GM20000 (cell line): ENCODE data around the gene REV1.
"Not testable (repeated sequence)": the region's sequence is repeated elsewhere in the genome, so short reads cannot be mapped to it uniquely, and the experiment has no call there.

ENCODE experiments used
- DNase-seq: peaks from one replicate; pipeline ENCODE4 v3.0.0; 2012; ENCODE audit warnings: low spot score
- TF ChIP-seq, protein P1 (sequence below): IDR thresholded peaks from 2 replicates; pipeline ENCODE4 v1.5.1; 2012; ENCODE audit warnings: mild to moderate bottlenecking, control low read depth; ENCODE audit errors: extremely low read depth, missing control alignments

Gene REV1

DNA sequence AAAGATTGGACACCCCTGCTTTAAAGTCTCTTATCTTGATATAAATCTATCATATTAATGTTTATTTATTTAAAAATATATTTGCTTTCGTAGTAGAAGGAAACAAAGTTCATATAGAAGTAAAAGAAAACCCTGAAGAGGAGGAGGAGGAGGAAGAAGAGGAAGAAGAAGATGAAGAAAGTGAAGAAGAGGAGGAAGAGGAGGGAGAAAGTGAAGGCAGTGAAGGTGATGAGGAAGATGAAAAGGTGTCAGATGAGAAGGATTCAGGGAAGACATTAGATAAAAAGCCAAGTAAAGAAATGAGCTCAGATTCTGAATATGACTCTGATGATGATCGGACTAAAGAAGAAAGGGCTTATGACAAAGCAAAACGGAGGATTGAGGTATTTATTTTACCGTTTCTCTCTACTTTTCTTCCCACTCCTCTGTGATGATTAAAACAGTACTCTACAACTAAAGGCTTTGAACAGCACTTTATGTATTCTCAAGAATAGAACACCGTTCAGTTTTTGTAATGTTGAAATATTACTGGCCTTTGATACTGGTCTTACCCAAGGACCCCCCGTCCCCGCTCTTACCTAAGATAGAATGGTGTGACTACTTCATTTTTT lies 113.5 kb downstream of the REV1 start:
- DNase-seq: no peak
- TF ChIP-seq, protein P1, sequence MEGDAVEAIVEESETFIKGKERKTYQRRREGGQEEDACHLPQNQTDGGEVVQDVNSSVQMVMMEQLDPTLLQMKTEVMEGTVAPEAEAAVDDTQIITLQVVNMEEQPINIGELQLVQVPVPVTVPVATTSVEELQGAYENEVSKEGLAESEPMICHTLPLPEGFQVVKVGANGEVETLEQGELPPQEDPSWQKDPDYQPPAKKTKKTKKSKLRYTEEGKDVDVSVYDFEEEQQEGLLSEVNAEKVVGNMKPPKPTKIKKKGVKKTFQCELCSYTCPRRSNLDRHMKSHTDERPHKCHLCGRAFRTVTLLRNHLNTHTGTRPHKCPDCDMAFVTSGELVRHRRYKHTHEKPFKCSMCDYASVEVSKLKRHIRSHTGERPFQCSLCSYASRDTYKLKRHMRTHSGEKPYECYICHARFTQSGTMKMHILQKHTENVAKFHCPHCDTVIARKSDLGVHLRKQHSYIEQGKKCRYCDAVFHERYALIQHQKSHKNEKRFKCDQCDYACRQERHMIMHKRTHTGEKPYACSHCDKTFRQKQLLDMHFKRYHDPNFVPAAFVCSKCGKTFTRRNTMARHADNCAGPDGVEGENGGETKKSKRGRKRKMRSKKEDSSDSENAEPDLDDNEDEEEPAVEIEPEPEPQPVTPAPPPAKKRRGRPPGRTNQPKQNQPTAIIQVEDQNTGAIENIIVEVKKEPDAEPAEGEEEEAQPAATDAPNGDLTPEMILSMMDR: no peak

DNA sequence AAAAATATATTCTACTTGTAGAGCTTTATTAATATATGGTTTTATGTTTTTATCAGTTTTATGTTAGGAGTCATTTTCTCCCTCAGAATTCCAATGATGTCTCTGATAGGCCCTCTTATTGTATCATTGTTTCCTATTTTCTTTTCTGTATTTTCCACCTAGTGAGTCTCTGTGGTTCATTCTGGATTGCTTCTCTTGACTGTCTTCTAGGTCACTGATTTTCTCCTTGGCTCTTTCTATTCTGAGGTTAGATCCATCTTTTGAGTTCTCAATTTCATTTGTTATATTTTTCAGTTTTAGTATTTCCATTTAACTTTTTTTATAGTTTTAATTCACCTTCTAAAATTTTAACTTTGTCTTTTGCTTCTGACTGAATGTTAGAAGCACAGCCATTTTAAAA lies 115.1 kb downstream of the REV1 start:
- DNase-seq: no peak
- TF ChIP-seq, protein P1: no peak

GRCh38 chr2:99373144-99373543 lies 116.7 kb downstream of the REV1 start:
- no peak for DNase-seq
- TF ChIP-seq, protein P1: no peak

DNA sequence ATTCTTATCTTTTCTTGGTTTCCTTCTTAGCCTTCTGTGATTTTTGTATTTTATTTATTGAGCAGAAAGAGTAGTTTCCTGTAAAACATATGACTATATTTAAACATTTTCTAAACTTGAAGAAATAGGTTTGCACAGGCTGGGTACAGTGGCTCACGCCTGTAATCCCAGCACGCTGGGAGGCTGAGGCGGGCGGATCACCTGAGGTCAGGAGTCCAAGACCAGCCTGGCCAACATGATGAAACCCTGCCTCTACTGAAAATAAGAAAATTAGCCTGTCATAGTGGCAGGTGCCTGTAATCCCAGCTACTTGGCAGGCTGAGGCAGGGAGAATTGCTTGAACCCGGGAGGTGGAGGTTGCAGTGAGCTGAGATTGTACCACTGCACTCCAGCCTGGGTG lies 121.0 kb downstream of the REV1 start:
- DNase-seq: not testable (repeated sequence)

GRCh38 chr2:99365661-99366060 lies 124.2 kb downstream of the REV1 start:
- DNase-seq: no peak

DNA sequence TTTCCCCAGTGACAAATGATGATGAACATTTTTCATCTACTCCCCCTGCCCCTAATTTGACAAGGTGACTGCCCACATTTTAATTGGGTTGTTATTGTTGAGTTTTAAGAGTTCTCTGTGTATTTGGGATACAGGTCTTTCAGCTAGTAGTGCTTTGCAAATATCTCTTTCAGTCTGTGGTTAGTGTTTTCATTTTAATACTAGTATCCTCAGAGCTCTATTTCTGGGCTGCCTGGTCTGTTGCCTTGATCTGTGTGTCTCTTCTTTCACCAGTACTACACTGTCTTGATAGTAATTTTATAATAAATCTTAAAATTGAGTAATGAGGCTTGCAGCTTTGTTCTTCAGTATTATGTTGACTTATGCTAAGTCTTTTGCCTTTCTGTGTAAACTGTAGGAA lies 133.0 kb downstream of the REV1 start:
- no peak for DNase-seq
- TF ChIP-seq, protein P1: no peak

More at GRCh38 chr2:99365661-99366060, 124.2 kb downstream of the REV1 start:
- TF ChIP-seq, protein P1: no peak

DNA sequence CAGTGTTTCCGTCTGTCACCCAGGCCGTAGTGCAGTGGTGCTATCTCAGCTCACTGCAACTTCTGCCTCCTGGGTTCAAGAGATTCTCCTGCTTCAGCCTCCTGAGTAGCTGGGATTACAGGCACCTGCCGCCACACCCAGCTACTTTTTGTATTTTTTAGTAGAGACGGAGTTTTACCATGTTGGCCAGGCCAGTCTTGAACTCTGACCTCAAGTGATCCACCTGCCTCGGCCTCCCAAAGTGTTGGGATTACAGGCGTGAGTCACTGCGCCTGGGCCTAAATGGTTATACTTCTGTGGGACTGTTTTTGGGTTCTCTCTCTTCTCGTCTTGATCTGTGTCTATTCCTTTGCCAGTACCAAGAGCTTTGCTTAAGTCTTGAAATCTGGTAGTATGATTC lies 135.0 kb downstream of the REV1 start:
- DNase-seq: not testable (repeated sequence)

GRCh38 chr2:99354070-99354469 lies 135.7 kb downstream of the REV1 start:
- no peak for DNase-seq
- TF ChIP-seq, protein P1: no peak
